ENCODE data around the gene ZCCHC14.

DNA sequence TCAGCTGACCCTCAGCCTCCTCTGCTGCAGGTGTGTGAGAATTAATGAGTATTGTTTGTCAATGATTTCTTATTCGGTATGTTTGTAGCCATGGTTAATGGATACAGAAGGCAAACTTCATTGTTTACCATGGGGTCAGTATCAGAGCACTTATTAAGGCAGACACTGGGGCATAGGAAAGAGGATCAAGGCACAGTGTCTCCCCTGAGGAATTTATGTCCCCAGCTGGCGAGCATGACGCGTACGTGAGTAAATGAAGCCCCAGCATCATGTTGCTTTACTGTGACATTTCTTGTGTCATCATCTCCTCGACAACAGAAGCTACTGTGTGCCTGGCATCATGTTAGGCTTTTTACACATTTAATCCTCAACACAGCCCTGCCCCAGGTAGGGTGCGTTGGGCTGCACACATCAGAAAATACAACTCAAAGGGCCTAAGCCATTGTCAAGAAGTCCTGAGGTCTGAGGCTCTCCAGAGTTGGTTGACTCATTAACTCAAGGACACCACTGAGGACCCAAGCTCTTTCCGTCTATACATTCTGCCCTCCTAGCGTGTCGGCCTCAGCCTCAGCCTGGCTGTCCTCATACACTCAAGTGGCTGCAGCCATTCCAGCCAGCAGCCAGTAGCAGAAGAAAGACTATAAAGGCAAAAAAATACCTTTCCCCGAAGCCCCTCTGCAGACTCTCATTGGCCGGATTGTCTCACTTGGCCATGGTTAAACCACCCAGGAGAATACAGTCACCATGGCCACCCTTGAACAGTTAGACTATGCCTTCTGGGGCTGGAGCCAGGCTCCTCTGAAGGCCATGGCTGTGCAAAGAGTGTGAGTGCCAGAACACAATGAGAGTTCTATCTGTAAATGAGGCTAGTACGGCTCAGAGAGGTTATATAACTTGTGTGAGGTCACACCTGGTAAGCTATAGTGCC lies 13.9 kb upstream of the ZCCHC14 start:
- TF ChIP-seq, protein P1, sequence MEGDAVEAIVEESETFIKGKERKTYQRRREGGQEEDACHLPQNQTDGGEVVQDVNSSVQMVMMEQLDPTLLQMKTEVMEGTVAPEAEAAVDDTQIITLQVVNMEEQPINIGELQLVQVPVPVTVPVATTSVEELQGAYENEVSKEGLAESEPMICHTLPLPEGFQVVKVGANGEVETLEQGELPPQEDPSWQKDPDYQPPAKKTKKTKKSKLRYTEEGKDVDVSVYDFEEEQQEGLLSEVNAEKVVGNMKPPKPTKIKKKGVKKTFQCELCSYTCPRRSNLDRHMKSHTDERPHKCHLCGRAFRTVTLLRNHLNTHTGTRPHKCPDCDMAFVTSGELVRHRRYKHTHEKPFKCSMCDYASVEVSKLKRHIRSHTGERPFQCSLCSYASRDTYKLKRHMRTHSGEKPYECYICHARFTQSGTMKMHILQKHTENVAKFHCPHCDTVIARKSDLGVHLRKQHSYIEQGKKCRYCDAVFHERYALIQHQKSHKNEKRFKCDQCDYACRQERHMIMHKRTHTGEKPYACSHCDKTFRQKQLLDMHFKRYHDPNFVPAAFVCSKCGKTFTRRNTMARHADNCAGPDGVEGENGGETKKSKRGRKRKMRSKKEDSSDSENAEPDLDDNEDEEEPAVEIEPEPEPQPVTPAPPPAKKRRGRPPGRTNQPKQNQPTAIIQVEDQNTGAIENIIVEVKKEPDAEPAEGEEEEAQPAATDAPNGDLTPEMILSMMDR (IDR thresholded peaks at IDR 0.05) = no peak
- no peak for TF ChIP-seq POLR2A (IDR thresholded peaks at IDR 0.05)
